GM19239 (cell line): ENCODE measurements around the gene SLC24A3.

ENCODE experiments used
- DNase-seq: peaks from one replicate; pipeline ENCODE4 v3.0.0; 2011; ENCODE audit warnings: low spot score; ENCODE audit not compliant: insufficient read length
- FAIRE-seq: peaks from 2 replicates; lab custom pipeline; 2011; peaks lifted over from hg19 to GRCh38; lab: Jason Lieb, UNC

The SLC24A3 gene

DNA sequence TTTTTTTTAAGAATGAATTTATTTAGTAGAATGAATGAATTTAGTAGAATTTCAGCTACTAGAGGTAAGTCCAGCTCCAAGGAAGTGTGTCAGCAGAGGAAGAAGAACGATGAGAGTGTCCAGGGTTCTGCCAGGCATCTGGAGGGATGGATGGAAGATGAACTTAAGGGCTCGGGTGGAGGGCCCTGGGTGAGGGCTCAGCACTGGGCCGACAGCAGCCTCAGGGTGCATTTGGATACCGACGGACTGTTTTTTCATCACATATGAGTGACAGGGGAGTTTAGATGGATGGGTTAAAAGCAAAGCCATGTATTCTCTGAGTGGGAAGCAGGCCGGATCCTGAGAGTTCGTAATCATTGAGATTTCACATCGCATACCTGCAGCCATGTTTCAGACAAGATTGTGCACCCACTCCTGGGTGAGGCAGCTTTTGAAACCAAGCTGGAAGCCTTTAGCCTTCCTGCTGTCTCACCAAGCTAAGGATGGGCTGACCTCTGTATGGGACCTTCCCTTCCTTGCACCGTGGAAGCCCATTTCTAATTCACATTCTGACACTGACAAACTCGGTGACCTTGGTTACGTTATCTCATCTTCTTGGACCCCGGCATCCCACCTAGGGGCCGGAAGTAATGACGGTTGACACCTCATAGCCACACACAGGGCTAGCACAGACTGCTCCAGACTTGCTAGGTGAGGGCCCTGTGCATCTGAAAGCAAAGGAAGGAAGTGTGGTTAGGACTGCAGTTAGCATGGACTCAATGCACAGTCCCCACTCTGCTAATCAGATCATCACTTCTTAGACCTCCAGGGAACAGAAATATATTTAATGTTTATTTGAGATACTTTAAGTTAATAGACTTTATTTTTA lies 228.5 kb downstream of the SLC24A3 start:
- no peak for DNase-seq
- no peak for FAIRE-seq

DNA sequence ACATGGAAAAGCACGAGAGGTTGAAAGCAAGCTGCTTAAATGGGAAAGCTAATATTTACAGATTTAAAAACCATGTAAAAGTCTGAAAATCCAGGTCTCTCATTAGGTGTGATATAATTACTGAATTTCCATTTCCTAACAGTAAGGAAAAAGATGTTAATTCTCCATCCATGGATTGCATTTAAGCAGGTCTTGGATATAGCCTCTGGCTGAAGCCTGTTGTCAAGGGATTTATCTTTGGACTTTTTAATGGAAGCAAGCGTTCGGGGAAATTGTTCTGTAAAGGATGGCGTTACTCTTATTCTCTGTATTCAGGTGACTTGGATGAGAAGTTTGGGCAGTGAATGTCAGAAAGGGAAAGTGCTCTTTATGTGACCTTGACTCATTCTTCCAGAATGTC lies 233.8 kb downstream of the SLC24A3 start:
- DNase-seq (no peak), FAIRE-seq (no peak)

DNA sequence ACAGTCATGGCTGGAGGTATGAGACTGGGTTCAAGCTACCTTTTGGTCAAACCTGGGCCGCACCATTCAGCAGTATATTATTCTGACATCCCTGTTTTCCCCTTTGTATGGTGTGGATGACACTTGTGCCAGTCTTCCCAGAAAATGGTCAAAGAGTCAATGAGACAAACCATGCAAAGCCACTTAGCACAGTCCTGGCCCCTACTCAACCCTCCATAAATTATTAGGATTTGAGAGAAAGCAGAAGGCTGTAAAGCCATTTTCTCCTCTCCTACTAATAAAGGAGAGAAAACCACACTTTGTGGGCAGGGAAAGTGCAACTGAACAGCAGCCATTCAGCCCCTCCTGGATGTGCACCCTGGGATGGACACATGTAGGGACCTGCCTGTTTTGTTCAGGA lies 236.2 kb downstream of the SLC24A3 start:
- FAIRE-seq (no peak), DNase-seq (no peak)

DNA sequence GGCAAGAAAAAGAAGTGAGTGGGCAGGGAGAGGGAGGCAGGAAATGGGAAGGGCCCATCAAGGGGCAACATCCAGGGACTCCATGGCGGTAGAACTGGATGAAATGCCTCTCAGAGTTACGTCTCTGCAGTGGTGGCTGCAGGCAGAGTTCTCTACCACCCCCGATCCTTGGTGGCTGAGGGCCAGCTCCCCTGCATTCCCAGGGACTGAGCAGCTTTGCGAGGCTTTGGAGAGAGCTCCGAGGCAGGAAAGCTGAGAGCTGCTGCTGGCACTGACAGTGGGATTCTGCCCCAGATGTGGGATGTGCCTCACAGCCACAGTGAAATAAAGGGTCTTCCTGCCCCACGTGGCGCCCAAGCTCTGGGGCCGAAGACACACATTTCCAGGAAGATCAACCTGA lies 236.6 kb downstream of the SLC24A3 start:
- DNase-seq (no peak), FAIRE-seq (no peak)

DNA sequence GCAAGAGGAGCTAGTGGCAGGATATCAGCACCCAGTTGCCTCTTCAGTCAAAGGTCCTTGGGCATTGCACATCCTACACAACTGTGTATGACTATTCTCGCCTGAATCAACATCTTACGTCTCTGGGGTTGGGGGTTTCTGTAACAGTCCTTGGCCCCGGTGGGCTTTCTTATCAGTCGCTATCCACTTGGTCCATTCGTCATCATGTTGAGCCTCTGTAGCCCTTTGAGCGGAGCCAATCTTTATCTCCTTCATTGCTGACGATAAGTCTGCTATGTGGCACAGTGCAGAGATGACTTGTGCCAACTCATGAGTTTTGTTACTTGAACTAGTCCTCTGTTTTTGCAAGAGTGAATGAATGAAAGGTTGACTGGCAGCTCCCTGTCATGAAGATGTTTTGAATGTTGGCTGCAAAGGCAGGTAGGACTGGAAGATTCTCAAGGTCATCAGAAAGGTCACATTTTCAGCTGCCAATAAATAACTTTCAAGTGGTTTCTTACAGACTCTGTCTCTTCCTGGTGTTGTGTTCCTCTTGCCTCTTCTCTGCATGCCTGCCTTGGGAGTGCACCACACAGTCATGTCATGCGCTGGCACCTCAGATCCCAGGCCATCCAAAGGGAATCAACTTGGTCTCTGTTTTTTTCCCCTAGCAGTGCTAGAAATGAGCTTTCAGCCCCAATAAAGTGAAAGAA lies 238.9 kb downstream of the SLC24A3 start:
- FAIRE-seq (no peak), DNase-seq (no peak)

DNA sequence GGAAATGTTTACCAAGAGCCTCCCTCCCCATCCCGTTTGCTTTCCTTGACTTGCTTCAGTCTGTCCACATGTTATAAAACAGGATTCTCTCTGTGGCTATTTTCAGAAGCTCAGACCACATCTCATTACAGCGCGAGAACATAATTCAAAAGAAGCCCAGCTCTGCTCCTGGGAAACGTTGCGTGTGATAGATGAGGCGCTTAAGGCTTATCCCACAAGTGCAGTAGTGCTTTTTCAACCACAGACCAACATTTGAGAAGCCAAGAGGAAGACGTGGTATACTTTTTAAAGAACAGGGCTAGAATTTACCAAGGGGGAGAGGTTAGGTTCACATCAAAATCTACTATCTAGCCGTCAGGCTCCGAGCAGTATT lies 239.5 kb downstream of the SLC24A3 start:
- no peak for DNase-seq
- no peak for FAIRE-seq

DNA sequence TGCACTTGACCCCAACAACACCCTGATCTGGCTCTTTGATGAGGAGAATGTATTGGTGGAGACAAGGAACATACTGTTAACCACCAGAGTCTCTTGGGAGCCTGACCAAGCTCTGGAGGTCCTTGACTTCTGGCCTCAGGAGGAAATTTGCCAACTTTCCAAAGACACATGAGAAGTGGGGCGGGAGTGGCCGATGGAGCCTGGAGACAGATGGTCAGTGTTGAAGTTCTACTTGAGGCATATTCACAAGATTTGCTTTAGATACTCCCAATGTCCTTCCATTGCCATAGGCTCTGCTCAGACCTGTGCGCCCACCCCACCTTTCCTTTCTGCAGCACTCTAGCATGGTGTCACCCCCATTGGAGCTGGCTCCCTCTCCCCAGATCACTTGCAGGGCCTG lies 241.0 kb downstream of the SLC24A3 start:
- FAIRE-seq (no peak), DNase-seq (no peak)

DNA sequence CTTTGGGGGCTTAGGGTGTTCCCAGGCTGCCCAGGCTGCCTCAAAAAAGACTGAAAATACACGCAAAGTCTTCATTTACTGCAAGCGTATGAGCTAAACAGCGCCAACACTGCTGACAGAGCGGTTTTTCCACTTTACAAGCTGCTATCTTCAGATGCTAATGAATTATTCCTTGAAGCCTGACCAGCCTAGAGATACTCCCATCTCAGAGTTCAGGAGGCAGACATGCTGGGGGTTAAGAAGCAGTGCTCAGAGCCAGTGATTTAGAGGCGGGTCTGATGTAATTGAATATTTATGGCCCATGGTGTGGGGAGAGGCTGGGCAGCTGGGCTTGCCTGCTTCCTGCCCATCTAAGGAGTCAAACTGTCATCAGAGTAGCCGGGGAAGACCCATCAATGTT lies 241.4 kb downstream of the SLC24A3 start:
- FAIRE-seq (no peak), DNase-seq (no peak)

DNA sequence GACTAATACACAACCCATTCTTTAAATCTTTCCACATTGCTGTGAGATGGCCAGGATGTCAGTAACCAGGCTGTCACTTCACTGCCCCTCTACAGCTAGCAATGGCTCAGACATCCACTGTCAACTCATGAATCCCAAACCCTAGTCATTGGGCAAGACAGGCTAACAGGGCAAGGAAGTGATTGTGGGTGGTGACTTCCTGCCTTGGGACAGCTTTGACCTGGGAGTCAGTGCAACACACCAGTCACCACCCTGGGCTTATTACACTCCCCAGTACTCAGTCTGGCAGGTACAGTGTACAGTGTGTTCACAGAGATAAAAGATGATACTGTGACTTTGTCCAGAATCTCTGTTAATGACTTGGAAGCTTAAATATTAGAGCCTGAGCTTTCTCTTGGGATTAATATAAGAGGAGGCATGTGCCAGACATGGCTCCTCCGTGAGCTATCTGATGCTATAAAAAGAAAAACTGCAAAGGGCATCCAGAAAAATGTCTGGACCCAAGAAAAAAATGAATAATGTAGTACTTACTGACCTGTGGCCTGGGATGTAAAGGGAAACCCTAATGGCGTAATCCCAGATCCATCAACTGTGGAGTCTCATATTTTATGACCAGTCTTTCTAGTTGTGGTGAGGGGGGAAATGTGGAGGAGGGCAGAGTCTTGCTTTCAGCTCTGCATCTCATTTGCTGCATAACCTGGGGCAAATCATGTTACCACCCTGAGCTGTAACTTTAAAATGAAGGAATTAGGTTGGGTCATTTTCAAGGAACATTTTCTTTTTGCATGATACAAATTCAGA lies 244.4 kb downstream of the SLC24A3 start:
- FAIRE-seq (no peak), DNase-seq (no peak)

DNA sequence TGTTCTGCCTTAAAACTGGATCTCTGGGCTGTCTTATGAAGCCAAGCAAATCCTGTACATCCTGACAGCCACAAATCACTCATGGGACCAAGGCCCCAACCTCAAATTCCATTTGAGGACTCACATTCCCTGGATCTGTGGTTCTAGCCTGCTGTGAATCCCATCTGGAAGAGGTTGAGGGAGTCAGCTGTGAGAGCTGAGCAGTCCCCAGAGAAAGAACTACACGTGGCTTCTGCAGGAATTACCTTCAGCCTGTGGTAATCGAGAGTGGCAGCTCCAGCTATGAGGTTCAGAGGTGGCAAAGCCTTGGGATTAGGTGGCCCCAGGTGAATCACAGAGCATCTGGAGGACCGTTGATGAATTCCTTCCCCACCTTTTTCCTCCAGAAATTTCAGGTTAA lies 245.2 kb downstream of the SLC24A3 start:
- FAIRE-seq = no peak
- no peak for DNase-seq

DNA sequence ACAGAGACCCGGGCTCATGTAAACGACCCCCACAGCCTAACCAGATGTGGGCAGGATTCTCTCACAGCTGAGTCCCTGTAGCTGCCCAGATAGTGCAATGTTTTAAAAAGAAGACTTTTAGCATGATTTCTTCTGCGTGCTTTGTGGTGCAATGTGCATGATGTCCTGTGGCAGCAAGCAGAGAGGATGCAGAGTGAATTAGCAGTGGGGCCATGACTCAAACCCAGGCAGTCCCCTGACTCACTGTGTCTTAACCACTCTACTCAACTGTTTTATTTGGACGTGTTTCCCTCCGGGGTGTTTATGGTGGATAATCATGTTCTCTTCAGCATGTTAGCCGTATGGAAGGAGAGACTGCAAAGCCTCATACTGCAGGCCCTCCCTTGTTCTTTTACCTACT lies 247.9 kb downstream of the SLC24A3 start:
- FAIRE-seq = no peak
- no peak for DNase-seq

DNA sequence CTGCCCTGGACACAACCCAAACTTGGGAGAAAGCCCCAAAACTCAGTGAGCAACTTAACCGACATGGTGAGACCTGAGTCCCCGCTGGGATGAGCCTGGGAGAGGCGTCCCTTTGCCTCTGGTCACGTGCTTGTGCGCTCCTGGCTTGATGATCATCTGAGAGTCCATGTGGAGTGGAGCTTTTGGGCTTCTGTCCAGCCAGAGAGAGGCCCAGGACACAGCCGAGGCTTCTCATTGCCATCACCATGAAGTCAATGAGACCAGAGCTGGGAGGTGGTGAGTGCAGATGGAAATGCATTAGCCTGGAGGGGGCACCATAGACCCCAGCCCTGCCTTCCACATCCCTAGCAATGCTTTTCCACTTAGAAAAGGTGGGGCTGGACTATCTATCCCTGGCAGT lies 250.0 kb downstream of the SLC24A3 start:
- DNase-seq = no peak
- no peak for FAIRE-seq

DNA sequence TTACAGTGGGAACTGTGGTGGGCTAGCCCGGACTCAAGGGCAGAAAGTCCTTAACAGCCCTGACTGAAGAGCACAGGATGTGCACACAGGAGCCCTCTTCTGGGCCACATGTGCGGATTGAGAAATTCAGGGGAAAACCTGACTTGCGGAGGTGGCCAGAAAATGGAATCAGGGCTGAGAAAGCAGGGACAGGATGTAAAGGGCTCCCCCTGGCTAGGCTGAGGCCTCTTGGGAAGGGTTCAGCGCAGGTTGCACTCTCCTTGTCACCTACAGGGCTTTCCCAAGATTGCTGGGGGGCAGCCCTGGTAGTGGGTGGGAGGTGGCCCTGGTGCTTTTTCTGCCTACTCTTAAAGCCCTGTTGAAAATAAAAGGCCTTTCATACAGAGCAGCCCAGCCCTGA lies 251.2 kb downstream of the SLC24A3 start:
- no peak for DNase-seq
- no peak for FAIRE-seq

DNA sequence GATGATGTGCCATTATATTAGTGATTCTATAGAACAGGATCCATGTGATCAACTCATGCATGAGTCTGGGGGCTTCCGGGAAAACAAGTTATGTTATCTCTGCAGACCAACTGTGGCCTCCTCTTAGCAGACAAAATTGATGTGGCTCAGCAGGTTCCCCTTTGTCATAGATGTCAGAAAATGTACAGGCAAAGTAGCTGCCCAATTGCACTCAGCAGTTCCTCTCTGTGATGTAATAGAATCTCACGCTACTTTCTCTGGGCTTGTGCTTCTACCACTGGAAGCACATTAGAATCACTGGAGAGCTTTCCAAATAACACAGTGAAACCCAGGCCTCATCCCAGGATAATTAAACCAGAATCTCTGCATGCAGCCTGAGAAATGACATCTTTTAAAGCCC lies 253.1 kb downstream of the SLC24A3 start:
- FAIRE-seq (no peak), DNase-seq (no peak)

DNA sequence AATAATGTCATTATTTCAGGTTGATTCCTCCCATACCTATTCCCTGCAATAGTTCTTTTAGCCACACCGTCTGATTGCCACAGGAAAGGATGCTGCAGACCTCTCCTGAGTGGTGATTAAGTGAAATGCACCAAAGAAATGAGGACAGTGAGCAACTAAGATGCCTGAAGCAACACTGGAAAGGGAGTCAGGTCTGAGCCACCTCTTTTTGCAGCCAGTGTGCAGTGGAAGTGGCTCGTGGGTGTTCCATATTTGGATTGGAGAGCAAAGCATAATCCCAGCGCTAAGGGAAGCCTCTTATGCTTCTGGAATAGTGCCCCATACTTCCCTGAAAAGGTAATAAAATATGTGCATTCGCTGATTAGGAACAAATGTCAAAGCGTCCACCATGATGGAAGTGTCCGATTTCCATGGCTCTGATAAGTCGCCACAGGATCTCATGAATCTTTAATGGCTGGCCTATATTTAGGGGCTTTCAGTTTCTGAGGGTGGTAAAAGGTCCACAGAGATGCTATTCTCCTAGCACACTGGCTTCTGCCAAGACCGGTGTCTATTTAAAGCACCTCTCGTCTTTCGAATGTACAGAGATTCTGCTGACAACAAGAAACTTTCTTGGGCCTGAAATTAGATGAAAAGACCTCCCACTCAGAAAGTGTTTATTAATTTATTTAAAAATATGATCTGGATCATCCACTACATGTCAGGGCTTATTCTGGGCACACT lies 253.9 kb downstream of the SLC24A3 start:
- DNase-seq (no peak), FAIRE-seq (no peak)

DNA sequence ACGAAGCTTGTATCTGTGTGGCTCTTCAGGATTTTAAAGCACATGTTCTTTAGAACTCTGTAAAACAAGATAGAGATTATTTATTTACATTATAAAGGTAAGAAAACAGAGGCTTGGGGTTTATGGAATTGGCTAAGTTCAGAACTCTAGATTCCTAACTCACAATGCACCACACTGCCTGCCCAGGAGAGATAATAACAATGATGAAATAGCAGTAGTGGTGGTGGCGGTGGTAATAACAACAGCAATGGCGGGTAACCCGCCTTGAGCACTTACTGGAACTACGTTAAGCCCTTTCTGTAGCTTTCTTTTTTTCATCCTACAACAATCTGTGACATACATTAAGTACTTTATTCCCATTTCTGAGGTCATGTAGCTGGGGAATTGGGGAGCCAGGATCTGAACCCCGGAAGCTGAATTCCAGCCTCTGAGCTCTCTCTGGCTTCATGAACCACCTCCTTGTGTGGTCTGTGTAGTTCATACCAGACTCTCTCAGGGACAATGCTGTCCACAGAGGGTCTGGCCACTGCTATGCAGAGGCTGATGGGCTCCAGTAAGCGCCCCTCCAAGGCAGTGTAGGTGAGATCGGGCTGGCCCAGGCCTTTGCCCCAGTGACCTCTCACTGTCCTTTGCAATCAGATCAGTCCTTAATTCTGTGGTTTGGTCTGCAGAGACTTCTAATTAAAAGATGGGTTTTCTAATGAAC lies 260.9 kb downstream of the SLC24A3 start:
- FAIRE-seq (no peak), DNase-seq (no peak)

DNA sequence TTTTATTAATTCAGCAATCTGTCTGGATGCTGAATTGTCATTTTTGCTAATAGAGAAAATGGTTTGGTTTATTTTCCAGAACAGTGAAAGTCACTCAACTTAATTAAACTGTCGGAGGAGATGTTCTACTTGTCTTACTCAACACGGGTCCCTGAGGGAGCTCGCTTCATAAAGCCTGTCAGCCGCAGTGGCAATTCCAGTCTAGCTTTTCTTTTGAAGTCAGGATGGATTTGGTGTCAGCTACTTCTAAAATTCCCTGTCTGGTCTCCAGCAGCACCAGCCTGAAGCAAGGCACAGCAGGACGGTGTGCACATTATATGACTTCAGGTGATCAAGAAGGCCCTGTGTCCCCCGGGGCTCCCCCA lies 261.5 kb downstream of the SLC24A3 start:
- DNase-seq (no peak), FAIRE-seq (no peak)

DNA sequence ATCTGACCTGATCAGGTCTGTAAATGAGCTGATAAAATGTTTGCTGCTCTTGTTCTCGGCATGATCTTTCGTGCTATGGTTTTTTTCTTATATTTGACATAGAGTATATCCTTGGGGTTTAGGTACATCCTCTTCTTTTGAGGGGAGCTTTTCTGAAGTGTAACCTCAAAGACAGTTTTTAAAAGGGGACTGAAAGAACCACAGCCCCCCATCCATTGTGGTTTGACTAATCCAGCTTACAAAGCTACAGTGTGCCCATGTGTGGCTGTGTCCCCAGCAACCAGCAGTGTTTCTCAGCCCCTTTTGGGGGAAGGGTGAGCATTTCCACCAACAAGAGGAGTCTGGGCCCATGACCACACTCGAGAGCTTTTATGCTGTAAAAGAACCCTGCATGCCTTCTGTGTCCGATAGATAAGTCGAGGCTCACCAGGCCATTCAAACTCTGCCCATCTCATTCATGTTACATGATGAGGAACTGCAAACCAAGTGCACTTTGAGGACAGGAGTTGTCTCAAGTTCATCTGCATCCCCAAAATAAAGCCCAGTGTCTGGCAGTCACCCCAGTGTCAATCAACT lies 266.0 kb downstream of the SLC24A3 start:
- FAIRE-seq (no peak), DNase-seq (no peak)

DNA sequence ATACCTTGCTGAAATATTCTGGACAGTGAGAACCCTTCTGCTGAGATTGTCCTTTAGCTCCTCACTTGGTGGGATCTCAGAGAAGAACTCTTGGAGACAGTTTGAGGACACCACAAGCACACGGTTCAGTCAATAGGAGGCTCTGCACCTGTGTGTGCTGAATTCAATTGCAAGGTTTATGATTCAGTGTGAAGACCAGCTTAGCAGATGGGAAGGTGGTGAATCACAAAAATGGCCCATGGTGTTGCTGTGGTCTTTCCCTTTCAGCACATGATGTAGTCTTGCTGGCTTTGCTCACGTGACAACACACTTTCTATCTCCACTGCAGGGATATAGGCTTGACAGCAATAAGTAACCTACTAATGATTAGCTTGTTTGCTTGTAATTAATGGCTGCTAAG lies 270.3 kb downstream of the SLC24A3 start:
- FAIRE-seq (no peak), DNase-seq (no peak)

DNA sequence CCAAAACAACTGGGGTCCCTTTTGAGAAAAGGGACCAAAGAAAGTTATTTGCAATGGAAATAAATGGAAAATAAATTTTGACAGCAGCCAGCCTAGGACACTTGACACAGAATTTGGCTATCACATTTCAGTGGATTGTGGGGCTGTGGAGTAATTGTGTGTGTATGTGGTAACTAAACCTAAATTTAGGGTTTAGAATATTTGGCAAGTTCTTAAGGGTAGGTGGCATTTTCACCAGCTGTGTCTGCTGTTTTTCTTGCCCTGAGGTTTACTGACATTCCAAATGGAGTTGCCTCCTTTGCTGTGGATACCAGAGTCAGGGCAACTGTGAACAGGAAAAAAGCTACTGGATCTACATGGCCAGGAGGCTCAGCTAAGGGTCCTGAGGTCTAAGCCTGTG lies 270.9 kb downstream of the SLC24A3 start:
- FAIRE-seq (no peak), DNase-seq (no peak)
